T47D (cell line): ENCODE results near the gene PLBD2.

Experiments
- DNase-seq, 2 experiments: peaks; one replicate each; pipeline versions ENCODE4 v3.0.0 to v3.0.0-alpha.2; 2011 to 2012; ENCODE audit warnings: low read depth in 1 of 2, low spot score in 1 of 2
- JUND ChIP-seq: IDR thresholded peaks from 2 replicates; pipeline ENCODE4 v1.6.1; 2012; ENCODE audit warnings: low read depth
- in situ Hi-C: cut with HindIII; loops from 2 replicates; pipeline ENCODE4 v1.10.0; 2016; ENCODE audit warnings: low sequenced_read_pairs, low pct_unique_long_range_greater_than_20kb

Gene PLBD2

DNA sequence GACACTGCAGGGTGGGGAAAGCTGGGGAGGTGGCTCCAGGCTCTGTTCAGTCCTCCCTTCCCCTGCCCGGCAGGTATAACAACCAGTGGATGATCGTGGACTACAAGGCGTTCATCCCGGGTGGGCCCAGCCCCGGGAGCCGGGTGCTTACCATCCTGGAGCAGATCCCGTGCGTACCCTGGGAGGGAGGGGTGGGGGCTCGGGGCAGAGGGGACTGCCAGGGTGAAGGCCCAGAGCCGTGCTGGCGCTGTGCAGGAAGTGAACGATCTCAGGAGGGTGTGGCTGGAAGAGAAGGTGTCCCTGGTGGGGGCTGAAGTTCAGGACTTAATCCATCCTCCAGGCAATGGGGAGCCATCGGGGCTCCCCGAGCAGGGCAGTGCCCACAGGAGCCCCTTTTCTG lies 26.4 kb downstream of the PLBD2 start:
- in situ Hi-C loops = no loop called here
- no peak for DNase-seq
- no peak for TF ChIP-seq JUND

DNA sequence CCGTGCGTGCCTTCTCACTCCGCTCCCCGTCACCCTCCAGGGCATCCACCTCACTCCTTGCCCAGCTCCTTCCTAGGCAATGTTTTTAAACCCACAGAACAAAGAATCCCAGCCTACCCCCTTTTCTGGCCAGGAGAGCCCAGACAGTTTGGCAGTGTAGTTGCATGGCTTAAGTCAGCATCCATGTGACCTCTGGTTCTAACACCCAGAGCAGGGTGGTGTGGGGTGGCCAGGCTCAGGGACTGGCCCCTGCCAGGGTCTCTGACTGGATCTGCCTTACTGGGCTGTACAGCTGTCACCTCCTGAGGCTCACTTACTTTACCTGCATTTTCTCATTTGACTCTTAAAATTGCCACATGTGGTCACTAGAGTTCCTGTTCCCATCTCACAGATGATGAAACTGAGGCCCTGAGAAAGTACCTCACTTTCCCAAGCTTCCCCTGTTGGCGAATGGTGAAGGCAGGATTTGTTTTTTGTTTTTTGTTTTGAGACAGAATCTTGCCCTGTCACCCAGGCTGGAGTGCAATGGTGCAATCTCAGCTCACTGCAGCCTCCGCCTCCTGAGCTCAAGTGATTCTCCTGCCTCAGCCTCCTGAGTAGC lies 27.0 kb downstream of the PLBD2 start:
- in situ Hi-C loops = no loop called here
- TF ChIP-seq JUND = no peak
- DNase-seq = no peak

DNA sequence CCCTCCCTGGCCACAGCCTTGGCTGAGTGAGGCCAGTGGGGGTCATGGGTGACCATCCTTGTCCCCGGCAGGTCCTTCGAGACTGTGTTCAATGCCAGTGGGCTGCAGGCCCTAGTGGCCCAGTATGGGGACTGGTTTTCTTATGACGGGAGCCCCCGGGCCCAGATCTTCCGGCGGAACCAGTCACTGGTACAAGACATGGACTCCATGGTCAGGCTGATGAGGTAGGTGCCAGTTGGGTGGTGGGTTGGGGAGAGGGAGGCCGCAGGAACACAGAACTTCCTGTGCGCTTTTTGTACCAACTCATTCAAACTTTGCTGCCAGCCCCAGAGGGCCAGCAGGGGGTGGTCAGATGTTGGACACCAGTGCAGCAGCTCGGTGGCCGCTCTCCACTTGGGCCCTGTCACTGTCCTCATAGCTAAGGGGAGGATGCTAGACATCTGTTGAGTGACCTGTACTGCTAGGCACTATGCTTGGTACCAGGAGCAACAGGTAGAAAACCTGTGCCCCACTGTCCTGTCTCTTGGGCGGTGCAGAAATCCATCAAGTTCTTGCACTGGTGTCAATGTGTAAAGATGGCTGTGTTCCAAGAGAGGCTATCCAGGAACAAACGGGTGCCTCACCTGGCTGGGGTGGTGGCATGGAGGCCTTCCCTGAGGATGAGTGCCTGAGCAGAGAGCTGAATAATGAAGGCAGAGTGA lies 28.6 kb downstream of the PLBD2 start:
- no peak for TF ChIP-seq JUND
- in situ Hi-C loops = no loop called here
- no peak for DNase-seq

DNA sequence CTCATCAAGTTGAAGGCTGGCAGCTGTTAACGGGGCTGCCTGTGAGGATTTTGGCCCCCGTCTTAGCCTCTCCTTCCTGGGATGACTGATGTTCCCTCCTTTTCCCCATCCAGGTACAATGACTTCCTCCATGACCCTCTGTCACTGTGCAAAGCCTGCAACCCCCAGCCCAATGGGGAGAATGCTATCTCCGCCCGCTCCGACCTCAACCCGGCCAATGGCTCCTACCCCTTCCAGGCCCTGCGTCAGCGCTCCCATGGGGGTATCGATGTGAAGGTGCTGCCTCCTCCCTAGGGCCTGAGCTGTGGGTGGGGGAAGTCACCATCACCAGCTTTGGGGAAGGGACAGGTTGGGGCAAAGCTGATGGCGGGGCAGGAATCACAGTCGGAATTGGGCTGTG lies 29.2 kb downstream of the PLBD2 start:
- no peak for DNase-seq
- no peak for TF ChIP-seq JUND
- in situ Hi-C loops = no loop called here

DNA sequence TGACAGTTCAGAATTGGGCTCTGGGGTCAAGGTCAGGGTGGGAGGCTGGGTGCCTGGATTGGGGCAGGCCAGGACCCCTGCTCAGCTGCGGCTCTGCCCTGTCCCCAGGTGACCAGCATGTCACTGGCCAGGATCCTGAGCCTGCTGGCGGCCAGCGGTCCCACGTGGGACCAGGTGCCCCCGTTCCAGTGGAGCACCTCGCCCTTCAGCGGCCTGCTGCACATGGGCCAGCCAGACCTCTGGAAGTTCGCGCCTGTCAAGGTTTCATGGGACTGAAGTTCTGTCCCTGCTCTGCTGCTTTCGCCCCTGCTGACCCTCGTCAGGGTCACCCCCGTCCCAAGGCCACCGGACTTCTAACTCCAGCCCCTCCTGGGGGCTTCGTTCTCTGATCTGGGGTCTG lies 30.0 kb downstream of the PLBD2 start:
- TF ChIP-seq JUND = no peak
- DNase-seq = no peak
- in situ Hi-C loops = no loop called here

DNA sequence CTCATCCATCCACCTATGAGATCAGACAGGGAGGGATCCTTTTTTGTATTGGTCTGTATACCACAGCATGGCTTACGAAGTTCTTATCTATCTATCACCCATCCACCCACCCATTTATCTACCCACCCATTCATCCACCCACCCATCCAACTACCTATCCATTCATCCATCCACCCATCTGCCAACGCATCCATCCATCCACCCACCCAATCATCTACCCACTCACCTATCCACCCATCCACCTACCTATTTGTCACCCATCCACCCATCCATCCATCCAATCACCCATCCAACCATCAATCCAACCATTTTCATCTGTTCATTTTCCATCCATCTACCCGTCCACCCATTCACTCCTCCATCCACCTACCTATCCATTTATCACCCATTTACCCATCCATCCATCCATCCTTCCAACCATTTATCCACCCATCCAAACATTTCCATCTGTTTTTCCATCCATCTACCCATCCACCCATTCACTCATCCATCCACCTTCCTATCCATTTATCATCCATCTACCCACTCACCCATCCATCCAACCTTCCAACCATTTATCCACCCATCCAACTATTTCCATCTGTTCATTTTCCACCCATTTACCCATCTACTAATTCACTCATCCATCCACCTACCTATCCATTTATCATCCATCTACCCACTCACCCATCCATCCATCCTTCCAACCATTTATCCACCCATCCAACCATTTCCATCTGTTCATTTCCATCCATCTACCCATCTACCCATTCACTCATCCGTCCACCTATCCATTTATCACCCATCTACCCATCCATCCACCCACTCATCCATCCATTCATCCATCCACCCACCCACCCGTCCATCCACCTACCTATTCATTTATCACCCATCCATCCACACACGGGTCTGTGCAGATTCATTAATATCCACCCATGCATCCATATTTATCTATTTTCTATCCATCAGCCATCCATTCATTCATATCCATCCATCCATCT lies 32.0 kb downstream of the PLBD2 start:
- in situ Hi-C loops = no loop called here

DNA sequence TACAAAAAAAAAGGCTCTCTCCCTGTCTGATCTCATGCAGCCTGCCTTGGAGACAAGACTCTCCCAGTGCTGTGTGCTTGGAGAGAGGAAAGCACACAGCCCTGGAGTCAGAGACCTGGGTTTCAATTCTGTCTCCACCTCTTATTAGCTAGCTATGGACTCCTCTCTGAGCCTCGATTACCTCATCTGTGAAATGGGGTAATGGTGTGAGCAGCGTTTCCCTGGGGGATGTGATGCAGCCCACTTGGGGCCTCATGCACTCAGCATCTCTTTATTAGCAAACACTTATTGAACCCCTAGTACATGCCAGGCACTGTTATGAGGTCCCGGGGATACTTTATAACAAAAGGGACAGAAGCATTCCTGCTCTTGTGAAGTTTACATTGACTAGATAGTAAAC lies 32.8 kb downstream of the PLBD2 start:
- TF ChIP-seq JUND = no peak
- no peak for DNase-seq
- in situ Hi-C loops = no loop called here

More for the DNA sequence above, 32.0 kb downstream of the PLBD2 start:
- no peak for TF ChIP-seq JUND
- no peak for DNase-seq

DNA sequence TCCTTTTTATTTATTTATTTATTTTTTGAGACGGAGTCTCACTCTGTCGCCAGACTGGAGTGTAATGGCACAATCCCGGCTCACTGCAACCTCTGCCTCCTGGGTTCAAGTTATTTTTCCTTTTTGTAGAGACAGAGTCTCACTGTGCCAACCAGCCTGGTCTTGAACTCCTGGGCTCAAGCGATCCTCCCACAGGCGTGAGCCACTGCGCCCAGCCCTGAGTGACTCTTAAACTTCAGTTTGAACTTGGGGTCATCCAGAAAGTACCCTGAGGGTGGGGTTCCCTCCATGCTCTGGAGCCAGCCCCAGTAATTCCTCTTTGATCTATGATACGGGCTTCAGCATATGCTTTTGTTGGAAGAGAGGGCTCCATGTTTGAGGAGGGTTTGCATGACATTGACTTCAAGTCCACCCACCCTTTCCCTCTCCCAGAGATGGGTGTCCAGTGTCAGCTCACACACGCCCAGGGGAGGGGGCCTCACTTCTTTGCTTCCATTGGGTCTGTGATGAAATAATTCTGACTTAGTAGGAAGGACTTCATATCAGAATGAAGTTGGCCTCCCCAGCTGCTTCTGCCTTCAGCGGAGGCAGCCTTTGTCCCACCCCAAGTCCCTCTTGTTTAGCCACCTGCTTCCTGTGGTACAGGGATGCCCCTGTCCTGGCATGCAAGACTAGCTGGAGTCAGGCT lies 33.4 kb downstream of the PLBD2 start:
- DNase-seq = no peak
- in situ Hi-C loops = no loop called here
- TF ChIP-seq JUND = no peak

DNA sequence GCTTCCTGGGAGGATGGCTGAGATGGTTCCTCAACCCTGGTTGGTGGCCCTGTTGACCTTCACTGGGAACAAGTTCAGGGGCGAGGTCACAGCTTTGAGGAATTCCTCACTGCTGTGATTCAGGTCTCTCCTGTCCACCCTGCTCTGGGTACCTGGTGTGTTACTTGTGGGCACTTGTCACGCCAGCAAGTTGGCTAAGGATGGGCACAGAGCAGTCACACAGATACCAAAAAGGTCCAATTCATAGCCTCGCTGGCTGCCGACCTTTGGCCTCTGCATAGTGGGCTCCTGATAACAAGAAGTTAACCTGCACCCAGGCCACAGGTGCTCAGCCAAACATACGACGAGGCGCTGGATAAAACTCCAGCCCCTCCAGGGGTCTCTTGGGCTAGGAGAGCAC lies 34.1 kb downstream of the PLBD2 start:
- no peak for DNase-seq
- in situ Hi-C loops = no loop called here
- no peak for TF ChIP-seq JUND

DNA sequence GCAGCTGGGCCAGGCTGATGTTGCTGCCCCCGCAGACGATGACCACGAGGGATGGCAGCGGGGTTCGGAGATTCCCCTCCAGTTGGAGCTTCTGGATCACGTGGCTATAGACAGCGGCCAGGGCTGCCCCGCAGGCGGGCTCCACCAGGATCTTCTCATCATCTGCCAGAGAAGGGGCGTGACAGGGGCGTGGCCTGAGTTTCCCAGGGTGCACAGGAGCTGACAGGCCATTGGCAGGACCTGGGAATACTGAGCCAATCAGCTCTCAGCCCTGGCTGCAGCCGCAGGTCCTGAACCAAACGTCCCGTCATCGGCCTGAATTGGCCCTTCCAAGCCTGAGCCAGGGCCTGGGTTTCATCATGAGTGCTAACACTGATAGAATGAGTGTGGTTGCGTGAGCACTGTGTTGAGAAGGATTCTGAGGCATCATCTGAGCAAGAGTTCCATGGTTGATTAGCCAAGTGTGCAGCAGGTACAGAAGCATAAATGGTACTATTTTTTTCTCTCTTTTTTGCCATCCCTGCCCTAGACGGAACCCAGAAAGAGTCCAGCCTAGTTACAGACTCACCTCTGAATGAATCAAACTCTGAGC lies 34.7 kb downstream of the PLBD2 start:
- TF ChIP-seq JUND = no peak
- no peak for DNase-seq
- in situ Hi-C loops = no loop called here

DNA sequence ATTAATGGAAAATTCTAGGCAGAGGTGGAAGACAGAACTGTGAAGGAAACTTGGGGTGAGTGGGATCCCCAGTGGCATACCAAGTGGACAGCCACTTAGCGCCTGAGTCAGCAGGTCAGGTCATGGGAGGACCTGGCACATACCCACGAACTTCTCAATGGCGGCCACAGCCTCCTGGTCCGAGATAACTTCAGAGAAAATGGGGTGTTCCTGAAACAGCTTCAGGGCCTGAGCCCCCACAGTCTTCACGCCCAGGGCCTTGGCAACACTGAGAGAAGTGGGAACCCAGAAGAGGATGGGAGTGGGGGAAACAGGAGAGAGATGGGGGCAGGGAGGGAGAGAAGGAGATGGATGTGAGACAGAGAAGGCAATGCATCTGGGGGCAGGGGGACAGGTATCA lies 35.4 kb downstream of the PLBD2 start:
- in situ Hi-C loops = no loop called here
- DNase-seq = no peak
- TF ChIP-seq JUND = no peak

DNA sequence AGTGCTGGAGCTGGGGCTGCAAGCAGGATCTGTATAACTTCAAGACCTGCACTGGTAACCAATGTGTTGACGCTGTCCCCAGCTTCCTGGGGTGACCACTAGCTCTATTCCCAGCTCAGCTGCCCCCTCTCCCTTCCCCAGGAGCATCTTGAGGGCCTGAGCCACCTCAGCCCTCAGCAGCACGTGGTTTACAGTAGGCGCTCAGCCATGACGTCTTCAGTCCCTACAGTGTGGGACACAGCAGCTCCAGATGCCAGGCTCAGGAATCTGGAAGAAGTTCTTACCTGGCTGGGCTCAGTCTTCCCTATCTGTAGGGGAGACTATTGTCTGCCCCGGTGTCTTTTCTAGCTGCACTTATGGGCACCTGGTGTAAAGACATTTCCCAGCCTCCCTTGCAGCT lies 36.7 kb downstream of the PLBD2 start:
- no peak for DNase-seq

More for the DNA sequence above, 36.7 kb downstream of the PLBD2 start:
- in situ Hi-C loops = no loop called here
- TF ChIP-seq JUND = no peak
